IMR-90 (cell line): ENCODE results near the gene AP1S2. TPM values are rescaled to one million over a fixed set of nuclear protein-coding genes. Genes with fewer than 3 reads are reported as not detected.

Source experiments
- ATAC-seq: fragments of 200-7000 bp; cut with Tn5 transposase; 2 replicates; pipeline ENCODE4 v1.9.1; 2020; ENCODE audit warnings: low read depth, mild to moderate bottlenecking, moderate library complexity
- BruUV-seq: library from RNA; stranded (reverse); fragments of 400-500 nt; replicated peaks from 2 replicates; lab custom pipeline; 2021; lab: Mats Ljungman, UMichigan
- CTCF ChIA-PET: fragments of 300-600 bp; formaldehyde crosslinking; extraction: SDS; loops from one replicate; lab custom pipeline; 2021; ENCODE audit warnings: antibody characterized with exemption; lab: Yijun Ruan, JAX
- POLR2A ChIA-PET: fragments of 300-600 bp; sonication (Branson Sonifier 250); formaldehyde crosslinking; loops from one replicate; lab custom pipeline; 2022; ENCODE audit warnings: antibody characterized with exemption; ENCODE audit not compliant: unreplicated experiment; lab: Charles Lee
- DNase-seq: peaks from one replicate; pipeline ENCODE4 v3.0.0; 2013
- H2AFZ ChIP-seq: replicated peaks from 2 replicates; pipeline ENCODE3; 2013; ENCODE audit warnings: low read length, mild to moderate bottlenecking; ENCODE audit not compliant: poor library complexity
- H2AK5ac ChIP-seq: 2 replicates; pipeline ENCODE4 v1.6.1; 2013; ENCODE audit warnings: low read depth, low read length, inconsistent platforms
- H2AK9ac ChIP-seq: replicated peaks from 2 replicates; pipeline ENCODE3; 2013; ENCODE audit warnings: mild to moderate bottlenecking, low read depth, low read length, moderate library complexity; ENCODE audit not compliant: poor library complexity
- H2BK120ac ChIP-seq: 2 replicates; pipeline ENCODE4 v1.6.1; 2013; ENCODE audit warnings: low read depth, low read length, inconsistent platforms
- H2BK15ac ChIP-seq: 3 replicates; pipeline ENCODE4 v1.6.1; 2013; ENCODE audit warnings: low read depth, low read length, inconsistent platforms
- H2BK20ac ChIP-seq: 2 replicates; pipeline ENCODE4 v1.6.1; 2013; ENCODE audit warnings: low read depth, mild to moderate bottlenecking, inconsistent platforms, low read length, moderate library complexity
- H2BK5ac ChIP-seq: 2 replicates; pipeline ENCODE4 v1.6.1; 2013; ENCODE audit warnings: mild to moderate bottlenecking, low read depth, low read length, inconsistent platforms; ENCODE audit not compliant: poor library complexity, severe bottlenecking
- H3K14ac ChIP-seq: replicated peaks from 2 replicates; pipeline ENCODE4 v1.6.1; 2013; ENCODE audit warnings: low read depth, low read length, inconsistent platforms
- H3K18ac ChIP-seq: 2 replicates; pipeline ENCODE4 v1.6.1; 2013; ENCODE audit warnings: low read depth, low read length, control low read depth
- H3K23ac ChIP-seq: 2 replicates; pipeline ENCODE4 v1.6.1; 2013; ENCODE audit warnings: low read depth, low read length, inconsistent platforms
- H3K27ac ChIP-seq: 2 replicates; pipeline ENCODE4 v1.5.1; 2013; ENCODE audit warnings: mild to moderate bottlenecking, control low read depth, low read length; ENCODE audit not compliant: insufficient read depth
- H3K27me3 ChIP-seq: 2 replicates; pipeline ENCODE4 v1.6.1; 2013; ENCODE audit warnings: low read length; ENCODE audit not compliant: control insufficient read depth, insufficient read depth
- H3K36me3 ChIP-seq: 2 replicates; pipeline ENCODE4 v1.6.1; 2013; ENCODE audit warnings: low read length, mixed read lengths; ENCODE audit not compliant: control insufficient read depth, insufficient read depth
- H3K4ac ChIP-seq: 2 replicates; pipeline ENCODE4 v1.6.1; 2013; ENCODE audit warnings: low read depth, low read length, inconsistent platforms
- H3K4me1 ChIP-seq: 2 replicates; pipeline ENCODE4 v1.6.1; 2013; ENCODE audit warnings: low read length, mixed read lengths; ENCODE audit not compliant: control insufficient read depth, insufficient read depth
- H3K4me2 ChIP-seq: 2 replicates; pipeline ENCODE4 v1.6.1; 2013; ENCODE audit warnings: low read depth, mild to moderate bottlenecking, control low read depth, low read length, moderate library complexity
- H3K4me3 ChIP-seq: 2 replicates; pipeline ENCODE4 v1.5.1; 2013; ENCODE audit warnings: low read depth, mild to moderate bottlenecking, control low read depth, low read length, moderate library complexity; ENCODE audit not compliant: insufficient read depth
- H3K56ac ChIP-seq: 2 replicates; pipeline ENCODE4 v1.6.1; 2013; ENCODE audit warnings: low read length, inconsistent platforms; ENCODE audit not compliant: insufficient read depth; ENCODE audit errors: extremely low read depth
- H3K79me1 ChIP-seq, 2 experiments: 2 replicates each; pipeline ENCODE4 v1.6.1; 2013; ENCODE audit warnings: low read length in 2 of 2, inconsistent platforms in 1 of 2, low read depth in 1 of 2
- H3K9ac ChIP-seq: 2 replicates; pipeline ENCODE4 v1.6.1; 2013; ENCODE audit warnings: low read depth, low read length, control low read depth
- H3K9me1 ChIP-seq: 2 replicates; pipeline ENCODE4 v1.6.1; 2013; ENCODE audit warnings: low read length, inconsistent platforms; ENCODE audit not compliant: insufficient read depth
- H3K9me3 ChIP-seq: 2 replicates; pipeline ENCODE4 v1.6.1; 2013; ENCODE audit warnings: low read length; ENCODE audit not compliant: control insufficient read depth, insufficient read depth
- H4K20me1 ChIP-seq: 2 replicates; pipeline ENCODE4 v1.6.1; 2013; ENCODE audit warnings: low read length, inconsistent platforms; ENCODE audit not compliant: insufficient read depth
- H4K5ac ChIP-seq: 2 replicates; pipeline ENCODE4 v1.6.1; 2013; ENCODE audit warnings: mild to moderate bottlenecking, low read depth, low read length, control low read depth
- H4K8ac ChIP-seq, 2 experiments: 2 replicates each; pipeline ENCODE4 v1.6.1; 2013; ENCODE audit warnings: low read depth in 2 of 2, low read length in 2 of 2, control low read depth in 1 of 2, inconsistent platforms in 1 of 2
- H4K91ac ChIP-seq: 2 replicates; pipeline ENCODE4 v1.6.1; 2013; ENCODE audit warnings: low read depth, low read length, inconsistent platforms; ENCODE audit not compliant: insufficient read depth
- CEBPB ChIP-seq: IDR thresholded peaks from 2 replicates; pipeline ENCODE4 v1.6.1; 2012; ENCODE audit warnings: low read depth, low read length, improper control_type of control experiment
- FOS ChIP-seq: fragments of 150-350 bp; IDR thresholded peaks from 2 replicates; pipeline ENCODE4 v1.6.1; 2016; ENCODE audit warnings: low read depth, low read length
- NFE2L2 ChIP-seq: fragments of 150-350 bp; IDR thresholded peaks from 2 replicates; pipeline ENCODE4 v1.6.1; 2016; ENCODE audit warnings: low read depth, mild to moderate bottlenecking, low read length
- POLR2A ChIP-seq: IDR thresholded peaks from 2 replicates; pipeline ENCODE4 v1.6.1; 2012; ENCODE audit warnings: mild to moderate bottlenecking, low read depth, low read length
- WGBS, 2 experiments: methylation state at CpG; one replicate each; pipeline versions ENCODE4 v1.1.5 to v1.1.7; 2013; ENCODE audit warnings: missing lambda C conversion rate in 2 of 2; ENCODE audit not compliant: insufficient read length in 1 of 2; ENCODE audit errors: extremely low coverage in 2 of 2; 5-methylcytosine and 5-hydroxymethylcytosine counted together
- dilution Hi-C: fragments of 300-500 bp; cut with HindIII; formaldehyde crosslinking; loops from one replicate; pipeline ENCODE4 v1.14.3; 2018; ENCODE audit warnings: low sequenced_read_pairs; ENCODE audit not compliant: unreplicated experiment
- in situ Hi-C: fragments of 300-500 bp; cut with MboI; formaldehyde crosslinking; loops from 3 replicates; pipeline ENCODE4 v1.14.3; 2019; ENCODE audit warnings: low sequenced_read_pairs, inconsistent platforms, mixed read lengths
- intact Hi-C: fragments of 100-400 bp; cut with micrococcal nuclease; formaldehyde crosslinking; loops from 2 replicates; pipeline ENCODE4 v1.10.0; 2022
- polyA plus RNA-seq, 3 experiments: library from polyadenylated mRNA; depleted of rRNA; stranded (reverse); fragments of >200 nt; gene quantifications; 2 replicates each; pipeline ENCODE4 v1.2.3, GENCODE V29; 2012; ENCODE audit warnings: low replicate concordance in 1 of 3
- total RNA-seq: library from RNA; depleted of rRNA; stranded (reverse); fragments of >200 nt; gene quantifications from 2 replicates; pipeline ENCODE4 v1.2.3, GENCODE V29; 2012
- TF ChIP-seq, protein P1 (sequence below): fragments of 150-350 bp; IDR thresholded peaks from 2 replicates; pipeline ENCODE4 v1.6.1; 2017; ENCODE audit warnings: mild to moderate bottlenecking, antibody characterized with exemption, low read length, low read depth

Gene AP1S2
- total and polyA plus RNA-seq, 2 of the 4 experiments (the other 2 are of a cell fraction), result 28.3 to 46.5 TPM

DNA sequence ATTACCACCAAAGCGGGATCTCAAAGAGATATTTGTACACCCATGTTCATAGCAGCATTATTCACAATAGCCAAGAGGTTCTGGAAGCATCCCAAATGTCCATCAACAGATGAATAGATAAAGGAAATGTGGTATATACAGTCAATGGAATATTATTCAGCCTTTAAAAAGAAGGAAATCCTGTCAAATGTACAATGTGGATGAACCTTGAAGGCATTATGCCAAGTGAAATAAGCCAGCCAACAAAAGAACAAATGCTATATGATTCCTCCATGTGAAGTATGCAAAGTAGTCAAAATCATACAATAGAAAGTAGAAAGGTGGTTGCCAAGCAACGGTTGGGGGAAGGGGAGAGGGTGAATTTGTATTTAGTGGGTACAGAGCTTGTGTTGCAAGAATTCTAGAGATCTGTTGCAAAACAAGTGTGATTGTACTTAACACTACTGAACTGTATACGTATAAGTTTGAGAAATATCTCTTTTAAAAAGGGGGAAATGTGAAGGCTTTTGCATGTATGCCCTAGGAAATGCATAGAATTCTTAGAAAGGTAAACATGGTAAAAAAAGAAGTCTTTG is 69.3 kb downstream of the AP1S2 start:
- ATAC-seq (no peak), DNase-seq (no peak)
- H3K36me3 ChIP-seq, result peaks cover 9% of the 10 kb centered on the region; the same call in 1 of the 2 replicates
- no peak overlapping the region for H4K5ac ChIP-seq
- dilution Hi-C loops, result no loop called here
- no peak overlapping the region for H2BK15ac ChIP-seq
- intact Hi-C loops, result no loop called here
- no peaks in the 10 kb centered on the region for H3K9me3 ChIP-seq
- no peak overlapping the region for H4K91ac ChIP-seq
- H3K27ac ChIP-seq, result no peak overlapping the region
- no peak overlapping the region for H3K9ac ChIP-seq
- H2AK5ac ChIP-seq, result no peak overlapping the region
- in situ Hi-C loops, result no loop called here
- TF ChIP-seq NFE2L2, result no peak
- TF ChIP-seq FOS, result no peak
- TF ChIP-seq CEBPB, result no peak
- TF ChIP-seq, protein P1, sequence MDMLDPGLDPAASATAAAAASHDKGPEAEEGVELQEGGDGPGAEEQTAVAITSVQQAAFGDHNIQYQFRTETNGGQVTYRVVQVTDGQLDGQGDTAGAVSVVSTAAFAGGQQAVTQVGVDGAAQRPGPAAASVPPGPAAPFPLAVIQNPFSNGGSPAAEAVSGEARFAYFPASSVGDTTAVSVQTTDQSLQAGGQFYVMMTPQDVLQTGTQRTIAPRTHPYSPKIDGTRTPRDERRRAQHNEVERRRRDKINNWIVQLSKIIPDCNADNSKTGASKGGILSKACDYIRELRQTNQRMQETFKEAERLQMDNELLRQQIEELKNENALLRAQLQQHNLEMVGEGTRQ, result no peak
- no peak for TF ChIP-seq POLR2A
- H3K4ac ChIP-seq, result no peak overlapping the region
- no peak overlapping the region for H4K8ac ChIP-seq
- no peak overlapping the region for H3K14ac ChIP-seq
- 0 out of 2 replicates have a peak, but pooled peaks cover 2% of the 10 kb centered on the region for H3K9me1 ChIP-seq
- H2AK9ac ChIP-seq, result no peak overlapping the region
- ChIA-PET POLR2A (no interaction called here), CTCF (no interaction called here)
- H3K4me1 ChIP-seq, result no peaks in the 10 kb centered on the region
- H3K4me3 ChIP-seq, result no peak overlapping the region
- H3K23ac ChIP-seq, result no peak overlapping the region
- H4K20me1 ChIP-seq, result no peaks in the 10 kb centered on the region
- no peak overlapping the region for H2BK120ac ChIP-seq
- no peaks in the 10 kb centered on the region for H3K27me3 ChIP-seq
- no peak overlapping the region for H3K18ac ChIP-seq
- H3K4me2 ChIP-seq, result no peak overlapping the region
- BruUV-seq, result no TSS peak
- WGBS, 2 experiments, result 40% methylated on average over 1 of the region's 3 CpGs; no CpG with 5 or more reads in 1 of the 2 experiments
- H2BK20ac ChIP-seq, result no peak overlapping the region
- no peak overlapping the region for H3K56ac ChIP-seq
- no peak overlapping the region for H2AFZ ChIP-seq
- no peak overlapping the region for H2BK5ac ChIP-seq
- H3K79me1 ChIP-seq, result no peaks in the 10 kb centered on the region
